ENCODE data around the gene DIO3.

DIO3 gene

GRCh38 chr14:101561145-101561896 is at the start of gene DIO3:
Gene DIO3, plus strand, starts transcription at chr14:101561495.
- TF ChIP-seq CTCF (IDR thresholded peaks at IDR 0.05): no peak
- no peak for TF ChIP-seq ZFX (IDR thresholded peaks at IDR 0.05; ENCODE audit: borderline replicate concordance)
- no peak within 1 kb of the TSS for H3K27ac ChIP-seq

GRCh38 chr14:101511620-101512375 is 49.5 kb upstream of the DIO3 start:
- TF ChIP-seq CTCF (IDR thresholded peaks at IDR 0.05) (no peak), ZFX (IDR thresholded peaks at IDR 0.05; ENCODE audit: borderline replicate concordance) (no peak)
- no peak overlapping the region for H3K27ac ChIP-seq

- TF ChIP-seq ZFX (IDR thresholded peaks at IDR 0.05; ENCODE audit: borderline replicate concordance): no peak
- no peak for TF ChIP-seq CTCF (IDR thresholded peaks at IDR 0.05)
- H3K27ac ChIP-seq: no peak overlapping the region
Measured at GRCh38 chr14:101512376-101512695, 49.0 kb upstream of the DIO3 start.

- TF ChIP-seq CTCF (IDR thresholded peaks at IDR 0.05): no peak
- no peak for TF ChIP-seq ZFX (IDR thresholded peaks at IDR 0.05; ENCODE audit: borderline replicate concordance)
- H3K27ac ChIP-seq: no peak overlapping the region
Measured at GRCh38 chr14:101514136-101514535, 47.2 kb upstream of the DIO3 start.

GRCh38 chr14:101516401-101516800 is 44.9 kb upstream of the DIO3 start:
- TF ChIP-seq ZFX (IDR thresholded peaks at IDR 0.05; ENCODE audit: borderline replicate concordance): no peak
- no peak for TF ChIP-seq CTCF (IDR thresholded peaks at IDR 0.05)

GRCh38 chr14:101518611-101519473 is 42.5 kb upstream of the DIO3 start:
- TF ChIP-seq CTCF (IDR thresholded peaks at IDR 0.05): no peak
- no peak for TF ChIP-seq ZFX (IDR thresholded peaks at IDR 0.05; ENCODE audit: borderline replicate concordance)
- H3K27ac ChIP-seq: no peak overlapping the region

More at GRCh38 chr14:101516401-101516800, 44.9 kb upstream of the DIO3 start:
- no peak overlapping the region for H3K27ac ChIP-seq
